Activated T-helper 2 cell treated with anti-CD3 and anti-CD28 coated beads, Interferon-gamma antibody, Interleukin-2, Interleukin-4, amounts not matched to agents 10 μg/mL and 5 μg/mL and 100 μg/mL, durations not matched to agents 14 hours and 24 hours and 36 hours (primary cell): Measurements from ENCODE around the gene POT1. TPM values are rescaled to one million over a fixed set of nuclear protein-coding genes. Genes with fewer than 3 reads are reported as not detected.

Experiments
- DNase-seq: peaks from one replicate; pipeline ENCODE4 v3.0.0; 2021; ENCODE audit warnings: low spot score
- H3K27ac Mint-ChIP-seq: one replicate; pipeline ENCODE4 v1.8.0; 2021; ENCODE audit warnings: mixed read lengths
- H3K27me3 Mint-ChIP-seq: one replicate; pipeline ENCODE4 v1.8.0; 2021; ENCODE audit warnings: low read depth, mixed read lengths
- H3K36me3 Mint-ChIP-seq: one replicate; pipeline ENCODE4 v1.8.0; 2021; ENCODE audit warnings: low read depth, mixed read lengths
- H3K4me1 Mint-ChIP-seq: one replicate; pipeline ENCODE4 v1.8.0; 2021; ENCODE audit warnings: low read depth, mixed read lengths
- H3K4me3 Mint-ChIP-seq: one replicate; pipeline ENCODE4 v1.8.0; 2021; ENCODE audit warnings: low read depth, mild to moderate bottlenecking, moderate library complexity, mixed read lengths
- H3K9me3 Mint-ChIP-seq: one replicate; pipeline ENCODE4 v1.8.0; 2021; ENCODE audit warnings: mixed read lengths
- intact Hi-C: fragments of 100-400 bp; cut with micrococcal nuclease; formaldehyde crosslinking; loops from one replicate; pipeline ENCODE4 v1.15.1; 2023
- total RNA-seq: library from RNA; stranded (reverse); gene quantifications from 2 replicates; pipeline ENCODE4 v1.2.3, GENCODE V29; 2022

POT1 gene
- total RNA-seq, 1 donor from 2014 or later: 29.7 TPM

DNA sequence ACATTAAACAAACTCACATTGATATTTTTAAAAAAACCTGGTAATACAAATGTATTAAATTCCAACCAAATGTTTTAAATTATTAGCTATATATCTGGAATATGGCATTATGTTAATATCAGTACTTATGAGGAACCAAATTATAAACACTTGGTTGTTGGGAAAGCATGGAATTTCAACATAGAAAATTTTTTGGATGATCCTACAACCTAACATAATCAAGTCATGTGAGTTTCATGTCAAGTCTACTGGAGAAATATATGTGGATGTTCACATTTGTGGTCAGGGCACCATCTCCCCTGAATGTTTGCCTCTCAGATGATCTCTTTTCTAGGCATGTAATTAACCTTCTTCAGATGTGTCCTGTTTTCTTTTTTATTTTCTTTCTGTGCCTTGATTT is 5.2 kb upstream of the POT1 start:
- Mint-ChIP-seq H3K27ac (no peak overlapping the region), H3K27me3 (peaks cover 11% of the 10 kb centered on the region), H3K4me1 (peaks cover 4% of the 10 kb centered on the region), H3K36me3 (no peaks in the 10 kb centered on the region), H3K4me3 (no peak overlapping the region), H3K9me3 (no peaks in the 10 kb centered on the region)
- DNase-seq: no peak
- intact Hi-C loops: no loop called here

- Mint-ChIP-seq H3K4me1 (peaks cover 25% of the 10 kb centered on the region), H3K9me3 (no peaks in the 10 kb centered on the region), H3K36me3 (peaks cover 9% of the 10 kb centered on the region), H3K4me3 (no peak overlapping the region), H3K27ac (no peak overlapping the region), H3K27me3 (peaks cover 9% of the 10 kb centered on the region)
- DNase-seq: no peak
- intact Hi-C loops: no loop called here
Measured at GRCh38 chr7:124930655-124931597, 1.3 kb upstream of the POT1 start.

DNA sequence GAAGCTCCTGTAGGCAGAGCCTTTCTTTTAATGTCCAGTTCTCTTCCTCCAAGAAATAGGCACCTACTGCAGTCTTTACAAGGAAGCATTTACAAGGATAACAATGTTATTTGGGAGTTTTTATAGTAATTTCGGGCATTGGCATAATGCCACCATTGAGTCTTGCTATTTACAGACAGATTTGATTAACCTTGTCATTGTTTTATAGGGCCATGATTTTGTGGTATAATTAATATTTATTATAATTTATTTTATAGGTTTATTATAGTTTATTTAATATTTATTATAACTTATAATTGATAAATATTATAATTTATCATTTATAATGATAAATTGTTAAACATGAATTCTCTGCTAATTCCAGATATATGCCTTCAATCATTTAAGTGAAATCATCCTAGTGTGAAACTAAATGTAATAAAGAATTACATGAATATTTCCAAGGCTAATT is 573 bp upstream of the POT1 start:
- peak overlapping the region; percentile 95 for H3K27ac Mint-ChIP-seq
- H3K4me1 Mint-ChIP-seq: peaks cover 29% of the 10 kb centered on the region
- intact Hi-C loops: no loop called here
- peaks cover 9% of the 10 kb centered on the region for H3K27me3 Mint-ChIP-seq
- H3K4me3 Mint-ChIP-seq: peak overlapping the region; percentile 95
- H3K36me3 Mint-ChIP-seq: peaks cover 13% of the 10 kb centered on the region
- no peaks in the 10 kb centered on the region for H3K9me3 Mint-ChIP-seq
- DNase-seq: no peak

- Mint-ChIP-seq H3K4me1 (peaks cover 50% of the 10 kb centered on the region), H3K4me3 (no peak overlapping the region), H3K27me3 (no peaks in the 10 kb centered on the region), H3K36me3 (peaks cover 29% of the 10 kb centered on the region), H3K9me3 (no peaks in the 10 kb centered on the region), H3K27ac (no peak overlapping the region)
- no peak for DNase-seq
- intact Hi-C loops: loop anchor here (10.0 kb wide), 1 partner anchor 1370 kb away; the partner anchor contains the start of gene NDUFA5
Measured at GRCh38 chr7:124924906-124925305, 4.7 kb downstream of the POT1 start.

- DNase-seq: no peak
- intact Hi-C loops: loop anchor here (10.0 kb wide), 1 partner anchor 1367 kb away; the partner anchor contains the start of gene NDUFA5
- Mint-ChIP-seq H3K27me3 (no peaks in the 10 kb centered on the region), H3K9me3 (no peaks in the 10 kb centered on the region), H3K27ac (no peak overlapping the region), H3K4me1 (peaks cover 35% of the 10 kb centered on the region), H3K36me3 (peaks cover 32% of the 10 kb centered on the region), H3K4me3 (no peak overlapping the region)
Measured at GRCh38 chr7:124922200-124922599, 7.4 kb downstream of the POT1 start.

GRCh38 chr7:124919841-124920240 is 9.8 kb downstream of the POT1 start:
- Mint-ChIP-seq H3K27ac (no peak overlapping the region), H3K9me3 (no peaks in the 10 kb centered on the region), H3K27me3 (no peaks in the 10 kb centered on the region), H3K36me3 (peaks cover 26% of the 10 kb centered on the region), H3K4me3 (no peak overlapping the region), H3K4me1 (peaks cover 29% of the 10 kb centered on the region)
- intact Hi-C loops: loop anchor here (10.0 kb wide), 1 partner anchor 1365 kb away; the partner anchor contains the start of gene NDUFA5
- no peak for DNase-seq

DNA sequence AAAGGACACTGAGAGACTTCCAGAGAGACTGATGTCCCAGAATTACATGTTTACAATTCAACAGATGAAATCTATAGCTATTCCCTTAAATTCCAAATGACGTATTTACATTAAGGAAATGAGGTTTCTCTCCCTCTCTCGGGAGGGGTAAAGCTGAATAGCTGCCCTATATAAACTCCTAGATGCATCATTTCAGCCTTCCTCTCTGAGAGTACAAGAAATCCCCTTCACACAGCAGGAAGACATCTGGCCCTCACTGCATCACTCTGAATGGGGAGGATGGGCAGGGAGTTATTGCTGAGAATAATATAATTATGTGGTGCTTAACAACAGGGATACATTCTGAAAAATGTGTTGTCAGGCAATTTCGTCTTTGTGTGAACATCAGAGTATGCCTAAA is 11.0 kb downstream of the POT1 start:
- no peak for DNase-seq
- H3K4me1 Mint-ChIP-seq: peaks cover 19% of the 10 kb centered on the region
- H3K27me3 Mint-ChIP-seq: no peaks in the 10 kb centered on the region
- intact Hi-C loops: no loop called here
- H3K4me3 Mint-ChIP-seq: no peak overlapping the region
- peaks cover 19% of the 10 kb centered on the region for H3K36me3 Mint-ChIP-seq
- H3K27ac Mint-ChIP-seq: no peak overlapping the region
- H3K9me3 Mint-ChIP-seq: no peaks in the 10 kb centered on the region

GRCh38 chr7:124915242-124915641 is 14.4 kb downstream of the POT1 start:
- Mint-ChIP-seq H3K9me3 (no peaks in the 10 kb centered on the region), H3K4me3 (no peak overlapping the region), H3K36me3 (peaks cover 24% of the 10 kb centered on the region), H3K27ac (no peak overlapping the region), H3K27me3 (no peaks in the 10 kb centered on the region), H3K4me1 (peaks cover 11% of the 10 kb centered on the region)
- DNase-seq: no peak
- intact Hi-C loops: no loop called here

- H3K27me3 Mint-ChIP-seq: no peaks in the 10 kb centered on the region
- DNase-seq: no peak
- H3K36me3 Mint-ChIP-seq: peaks cover 22% of the 10 kb centered on the region
- intact Hi-C loops: no loop called here
- H3K4me1 Mint-ChIP-seq: peaks cover 11% of the 10 kb centered on the region
- H3K4me3 Mint-ChIP-seq: no peak overlapping the region
- no peak overlapping the region for H3K27ac Mint-ChIP-seq
- H3K9me3 Mint-ChIP-seq: no peaks in the 10 kb centered on the region
Measured at GRCh38 chr7:124914298-124914697, 15.3 kb downstream of the POT1 start.

- no peak for DNase-seq
- Mint-ChIP-seq H3K4me1 (peaks cover 11% of the 10 kb centered on the region), H3K4me3 (no peak overlapping the region), H3K27me3 (no peaks in the 10 kb centered on the region), H3K36me3 (peaks cover 21% of the 10 kb centered on the region), H3K9me3 (no peaks in the 10 kb centered on the region), H3K27ac (no peak overlapping the region)
- intact Hi-C loops: no loop called here
Measured at GRCh38 chr7:124912972-124913371, 16.7 kb downstream of the POT1 start.

DNA sequence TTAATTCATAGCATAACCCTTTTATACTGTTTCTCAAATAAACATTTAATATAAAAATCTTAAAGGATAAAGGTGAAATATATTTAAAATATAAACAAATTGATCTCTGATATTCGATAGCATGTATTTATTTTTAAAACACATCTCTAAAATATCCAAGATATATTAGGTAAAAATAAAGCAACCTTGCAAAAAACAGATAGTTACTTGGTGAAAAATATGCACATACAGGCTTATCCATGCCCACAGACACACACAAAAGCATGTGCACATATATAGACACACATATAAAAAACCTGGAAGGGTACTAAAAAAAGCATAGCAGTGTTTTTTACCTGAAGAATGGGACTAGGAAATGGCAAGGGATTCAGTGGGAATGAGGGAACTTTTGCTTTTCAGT is 19.8 kb downstream of the POT1 start:
- H3K36me3 Mint-ChIP-seq: peaks cover 15% of the 10 kb centered on the region

DNA sequence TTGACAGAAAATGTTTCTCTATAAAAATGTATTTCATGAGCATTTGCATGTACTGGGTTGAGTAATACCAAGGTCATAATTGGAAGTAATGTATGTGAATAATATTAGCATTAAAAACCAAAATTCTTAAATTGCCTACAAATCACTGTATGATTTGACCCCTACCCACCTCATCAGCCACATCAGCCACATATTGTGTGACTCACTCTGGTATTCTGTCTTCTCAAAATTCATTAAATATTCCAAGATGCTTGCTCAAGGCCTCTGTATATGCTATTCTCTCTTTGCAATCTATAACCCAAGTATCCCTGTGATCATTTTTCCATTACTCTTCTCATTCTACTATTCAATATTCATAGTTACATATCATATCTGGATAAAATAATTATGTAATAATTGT is 21.4 kb downstream of the POT1 start:
- H3K4me1 Mint-ChIP-seq: peaks cover 5% of the 10 kb centered on the region
- intact Hi-C loops: no loop called here
- no peaks in the 10 kb centered on the region for H3K27me3 Mint-ChIP-seq
- no peak for DNase-seq
- no peak overlapping the region for H3K4me3 Mint-ChIP-seq
- peaks cover 11% of the 10 kb centered on the region for H3K9me3 Mint-ChIP-seq
- no peak overlapping the region for H3K27ac Mint-ChIP-seq
- peaks cover 20% of the 10 kb centered on the region for H3K36me3 Mint-ChIP-seq

More for the DNA sequence above, 19.8 kb downstream of the POT1 start:
- Mint-ChIP-seq H3K4me3 (no peak overlapping the region), H3K4me1 (peaks cover 5% of the 10 kb centered on the region), H3K27ac (no peak overlapping the region), H3K9me3 (peaks cover 6% of the 10 kb centered on the region), H3K27me3 (no peaks in the 10 kb centered on the region)
- DNase-seq: no peak
- intact Hi-C loops: no loop called here

- no peak overlapping the region for H3K27ac Mint-ChIP-seq
- H3K4me1 Mint-ChIP-seq: peaks cover 5% of the 10 kb centered on the region
- intact Hi-C loops: no loop called here
- peaks cover 19% of the 10 kb centered on the region for H3K36me3 Mint-ChIP-seq
- H3K9me3 Mint-ChIP-seq: peaks cover 11% of the 10 kb centered on the region
- H3K4me3 Mint-ChIP-seq: no peak overlapping the region
- DNase-seq: no peak
- H3K27me3 Mint-ChIP-seq: no peaks in the 10 kb centered on the region
Measured at GRCh38 chr7:124907490-124907889, 22.1 kb downstream of the POT1 start.
